Gastroesophageal sphincter (tissue), 4 donors: ENCODE data around the gene ECI1. TPM values are rescaled to one million over a fixed set of nuclear protein-coding genes. Genes with fewer than 3 reads are reported as not detected.
A peak's percentile ranks its signal among the peaks of the same experiment; 100 is the strongest.

Source experiments
- ATAC-seq: fragments of 150-250 bp; one replicate; pipeline ENCODE4 v1.9.1; 2016; ENCODE audit warnings: mild to moderate bottlenecking, moderate library complexity
- H3K27ac ChIP-seq, 4 donors: fragments of 200-600 bp; sonication (generic) in 3 of 4; 1 replicate in 3 of 4; 2 replicates in 1 of 4; pipeline ENCODE4 v1.5.1; 2016 to 2019
- H3K27me3 ChIP-seq: fragments of 200-600 bp; sonication (generic); one replicate; pipeline ENCODE4 v1.5.1; 2019
- H3K36me3 ChIP-seq, 2 donors: fragments of 200-600 bp; sonication (generic); one replicate each; pipeline ENCODE4 v1.5.1; 2019; ENCODE audit warnings: control low read depth in 1 of 2
- H3K4me1 ChIP-seq, 3 donors: fragments of 200-600 bp; sonication (generic); 1 replicate in 2 of 3; 2 replicates in 1 of 3; pipeline ENCODE4 v1.5.1; 2016 to 2019; ENCODE audit warnings: control low read depth in 2 of 3
- H3K4me3 ChIP-seq, 2 donors: fragments of 200-600 bp; sonication (generic); one replicate each; pipeline ENCODE4 v1.5.1; 2019; ENCODE audit warnings: mild to moderate bottlenecking in 1 of 2, moderate library complexity in 1 of 2
- H3K9me3 ChIP-seq, 3 donors: fragments of 200-600 bp; sonication (generic); one replicate each; pipeline ENCODE4 v1.5.1; 2017 to 2019; ENCODE audit warnings: control low read depth in 2 of 3
- EP300 ChIP-seq: sonication (generic); formaldehyde crosslinking; IDR thresholded peaks from one replicate; pipeline ENCODE4 v1.6.1; 2017; ENCODE audit warnings: antibody characterized with exemption, mild to moderate bottlenecking
- POLR2A ChIP-seq, 2 donors: fragments of 450-650 bp; IDR thresholded peaks; one replicate each; pipeline ENCODE4 v1.6.1; 2017; ENCODE audit warnings: antibody characterized with exemption in 2 of 2, mild to moderate bottlenecking in 2 of 2, moderate library complexity in 1 of 2
- POLR2AphosphoS5 ChIP-seq: sonication (generic); formaldehyde crosslinking; IDR thresholded peaks from one replicate; pipeline ENCODE4 v1.6.1; 2017; ENCODE audit warnings: antibody characterized with exemption
- WGBS, 2 donors: methylation state at CpG; one replicate each; pipeline ENCODE4 v1.1.5; 2018; ENCODE audit warnings: low coverage in 1 of 2; 5-methylcytosine and 5-hydroxymethylcytosine counted together
- total RNA-seq, 4 donors: library from RNA; depleted of rRNA; stranded (reverse); fragments of >200 nt; gene quantifications; one replicate each; pipeline ENCODE4 v1.1.0, GENCODE V29; 2016
- TF ChIP-seq, protein P1 (sequence below), 4 experiments: fragments of 200-600 bp in 2 of 4; fragments of 450-650 bp in 2 of 4; sonication (generic) in 1 of 4; IDR thresholded peaks; one replicate each; pipeline ENCODE4 v1.5.1; 2017 to 2019; ENCODE audit warnings: antibody characterized with exemption in 4 of 4, mild to moderate bottlenecking in 2 of 4, moderate library complexity in 2 of 4

The ECI1 gene
- total RNA-seq, 4 donors from 2014 or later: 41.9 to 85.1 (median 73.8) TPM

DNA sequence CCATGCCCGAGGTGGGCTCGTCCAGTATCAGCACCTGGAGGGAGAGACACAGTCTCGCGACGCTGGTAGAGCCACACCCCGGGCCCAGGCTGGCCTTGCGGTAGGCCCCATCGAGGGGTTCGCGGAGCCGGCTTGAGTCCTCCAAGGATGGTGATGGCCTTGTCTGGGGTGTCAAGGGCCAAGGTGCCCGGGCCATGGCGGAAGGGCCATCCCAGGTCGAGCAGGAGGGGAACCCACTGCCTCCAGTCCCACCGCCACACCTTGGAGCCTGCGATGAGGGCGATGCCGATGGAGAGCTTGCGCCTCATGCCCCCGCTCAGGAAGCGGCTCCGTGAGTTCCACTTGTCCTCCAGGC, 46.1 kb upstream of the ECI1 start:
- TF ChIP-seq POLR2A (IDR thresholded peaks at IDR 0.05) (no peak), POLR2AphosphoS5 (no peak), EP300 (no peak)
- TF ChIP-seq, protein P1, sequence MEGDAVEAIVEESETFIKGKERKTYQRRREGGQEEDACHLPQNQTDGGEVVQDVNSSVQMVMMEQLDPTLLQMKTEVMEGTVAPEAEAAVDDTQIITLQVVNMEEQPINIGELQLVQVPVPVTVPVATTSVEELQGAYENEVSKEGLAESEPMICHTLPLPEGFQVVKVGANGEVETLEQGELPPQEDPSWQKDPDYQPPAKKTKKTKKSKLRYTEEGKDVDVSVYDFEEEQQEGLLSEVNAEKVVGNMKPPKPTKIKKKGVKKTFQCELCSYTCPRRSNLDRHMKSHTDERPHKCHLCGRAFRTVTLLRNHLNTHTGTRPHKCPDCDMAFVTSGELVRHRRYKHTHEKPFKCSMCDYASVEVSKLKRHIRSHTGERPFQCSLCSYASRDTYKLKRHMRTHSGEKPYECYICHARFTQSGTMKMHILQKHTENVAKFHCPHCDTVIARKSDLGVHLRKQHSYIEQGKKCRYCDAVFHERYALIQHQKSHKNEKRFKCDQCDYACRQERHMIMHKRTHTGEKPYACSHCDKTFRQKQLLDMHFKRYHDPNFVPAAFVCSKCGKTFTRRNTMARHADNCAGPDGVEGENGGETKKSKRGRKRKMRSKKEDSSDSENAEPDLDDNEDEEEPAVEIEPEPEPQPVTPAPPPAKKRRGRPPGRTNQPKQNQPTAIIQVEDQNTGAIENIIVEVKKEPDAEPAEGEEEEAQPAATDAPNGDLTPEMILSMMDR (IDR thresholded peaks at IDR 0.05): no peak
- Histone ChIP-seq H3K9me3 (no peaks in the 10 kb centered on the region), H3K36me3 (peaks cover 0 to 91% of the 10 kb centered on the region in 2 donors), H3K27ac (no peak overlapping the region), H3K4me3 (no peak overlapping the region), H3K27me3 (no peaks in the 10 kb centered on the region), H3K4me1 (no peaks in the 10 kb centered on the region)
- WGBS, 2 donors: no CpG with 5 or more reads among the region's 22 CpGs
- ATAC-seq: no peak

DNA sequence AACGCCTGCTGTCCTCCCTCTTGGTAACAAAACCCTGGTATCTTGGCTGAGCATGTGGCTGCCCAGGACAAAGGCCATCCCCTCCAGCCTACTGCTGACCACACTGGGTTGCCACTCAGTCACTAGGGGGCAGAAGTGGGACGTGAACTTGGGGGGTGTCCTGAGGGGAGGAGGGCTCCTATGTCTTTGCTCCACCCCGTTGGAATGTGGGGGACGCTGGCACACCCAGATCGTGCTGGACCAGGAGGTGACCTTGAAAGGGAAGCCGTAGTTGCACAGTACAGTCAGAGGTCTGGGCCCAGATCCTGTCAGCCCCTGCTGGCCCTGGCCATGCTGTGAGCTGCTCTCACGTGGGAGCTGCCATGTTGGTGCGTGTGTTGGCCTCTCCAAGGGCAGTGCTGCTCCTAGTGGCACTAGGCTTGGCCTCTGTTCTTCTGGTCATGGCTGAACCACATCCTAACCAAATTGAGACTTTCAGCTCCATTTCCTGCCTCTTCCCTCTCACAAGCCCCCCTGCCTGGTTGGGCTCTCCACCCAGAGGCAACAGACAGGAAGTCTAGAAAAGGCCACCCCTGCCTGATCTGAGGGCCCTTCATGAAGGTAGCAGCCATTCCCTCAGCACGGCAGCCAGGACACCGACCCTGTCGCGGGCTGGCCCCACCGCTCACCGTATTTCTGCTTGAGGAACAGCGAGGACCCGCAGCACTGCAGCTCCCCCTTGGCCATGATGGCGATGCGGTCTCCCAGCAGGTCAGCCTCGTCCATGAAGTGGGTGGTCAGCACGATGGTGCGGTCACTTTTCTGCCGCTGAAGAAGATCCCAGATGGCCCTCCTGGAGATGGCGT, 45.5 kb upstream of the ECI1 start:
- Histone ChIP-seq H3K27ac (no peak overlapping the region), H3K36me3 (peaks cover 0 to 94% of the 10 kb centered on the region in 2 donors), H3K27me3 (no peaks in the 10 kb centered on the region), H3K4me1 (no peaks in the 10 kb centered on the region), H3K4me3 (no peak overlapping the region), H3K9me3 (no peaks in the 10 kb centered on the region)
- 93% methylated on average over 3 of the region's 23 CpGs; no CpG with 5 or more reads in 1 of the 2 donors for WGBS, 2 donors
- no peak for ATAC-seq
- TF ChIP-seq, protein P1 (IDR thresholded peaks at IDR 0.05): peak in 3 of 4 experiments; percentile 14 to 42 (median 30)
- no peak for TF ChIP-seq POLR2A (IDR thresholded peaks at IDR 0.05)

DNA sequence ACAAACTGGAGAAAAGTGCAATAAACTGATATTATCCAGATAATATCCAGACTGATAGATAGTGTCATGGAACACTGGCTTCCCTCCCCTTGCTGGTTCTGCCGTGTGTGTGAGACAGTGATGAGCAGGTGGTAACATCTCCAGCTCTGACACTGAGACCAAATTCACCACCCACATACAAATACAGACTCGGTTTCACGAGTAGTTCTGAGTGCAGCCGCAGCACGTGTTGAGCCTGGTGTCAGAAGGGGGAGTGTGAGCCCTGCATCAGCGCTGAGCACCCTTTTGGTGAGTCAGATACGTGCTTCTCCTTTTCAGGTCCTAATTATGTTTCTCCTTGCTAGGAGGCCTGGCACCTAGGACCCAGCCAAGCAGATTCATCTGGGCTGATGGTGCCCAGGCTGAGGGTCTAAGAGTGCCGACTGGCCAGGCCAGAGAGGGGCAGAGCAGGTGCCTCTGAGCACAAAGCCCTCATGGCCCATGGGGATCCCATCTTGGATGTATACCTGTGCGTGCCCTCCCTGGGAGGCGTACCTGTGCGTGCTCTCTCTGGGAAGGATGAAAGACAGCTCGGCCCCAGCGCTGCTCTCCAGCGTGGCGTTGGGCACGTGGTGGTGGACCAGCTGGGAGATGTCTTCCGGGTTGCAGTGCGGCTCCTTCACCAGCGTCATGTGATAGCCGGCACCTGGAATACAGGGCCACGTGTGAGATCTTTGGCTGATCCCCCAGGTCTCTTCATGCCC, 43.8 kb upstream of the ECI1 start:
- peaks cover 0 to 96% of the 10 kb centered on the region in 2 donors for H3K36me3 ChIP-seq

DNA sequence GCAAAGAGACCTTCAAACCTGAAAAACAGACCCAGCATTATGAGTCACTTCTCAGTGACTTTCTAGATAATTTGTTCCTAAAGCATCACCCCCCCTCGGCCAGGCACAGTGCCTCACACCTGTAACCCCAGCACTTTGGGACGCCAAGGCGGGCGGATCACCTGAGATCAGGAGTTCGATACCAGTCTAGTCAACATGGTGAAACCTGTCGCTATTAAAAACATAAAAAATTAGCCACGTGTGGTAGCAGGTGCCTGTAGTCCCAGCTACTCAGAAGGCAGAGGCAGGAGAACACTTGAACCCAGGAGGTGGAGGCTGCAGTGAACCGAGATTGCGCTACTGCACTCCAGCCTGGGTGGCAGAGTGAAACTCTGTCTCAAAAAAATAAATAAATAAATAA, 40.8 kb upstream of the ECI1 start:
- WGBS, 2 donors: 90 to 92% methylated on average over 2 to 5 of the region's 9 CpGs

More for the DNA sequence above, 43.8 kb upstream of the ECI1 start:
- TF ChIP-seq POLR2A (IDR thresholded peaks at IDR 0.05) (no peak), POLR2AphosphoS5 (no peak), EP300 (no peak)
- TF ChIP-seq, protein P1 (IDR thresholded peaks at IDR 0.05): no peak
- Histone ChIP-seq H3K27me3 (no peaks in the 10 kb centered on the region), H3K9me3 (no peaks in the 10 kb centered on the region), H3K27ac (no peak overlapping the region), H3K4me3 (no peak overlapping the region), H3K4me1 (no peaks in the 10 kb centered on the region)
- WGBS, 2 donors: 79% methylated on average over 5 to 7 of the region's 21 CpGs
- ATAC-seq: no peak

More for the DNA sequence above, 40.8 kb upstream of the ECI1 start:
- Histone ChIP-seq H3K9me3 (no peaks in the 10 kb centered on the region), H3K4me3 (no peak overlapping the region), H3K36me3 (peaks cover 0 to 96% of the 10 kb centered on the region in 2 donors), H3K27me3 (no peaks in the 10 kb centered on the region), H3K4me1 (no peaks in the 10 kb centered on the region), H3K27ac (no peak overlapping the region)
- ATAC-seq: no peak
- no peak for TF ChIP-seq POLR2AphosphoS5
- no peak for TF ChIP-seq EP300
- TF ChIP-seq, protein P1 (IDR thresholded peaks at IDR 0.05): no peak
- TF ChIP-seq POLR2A (IDR thresholded peaks at IDR 0.05): no peak
